GM12865 (cell line): Measurements from ENCODE around the gene DOCK2.

Experiments used
- DNase-seq: peaks from one replicate; pipeline ENCODE4 v3.0.0; 2010; ENCODE audit warnings: low read depth
- H3K4me3 ChIP-seq: 2 replicates; pipeline ENCODE4 v1.5.1; 2011; ENCODE audit warnings: mild to moderate bottlenecking, low read depth, low read length, control low read depth
- CTCF ChIP-seq: IDR thresholded peaks from 2 replicates; pipeline ENCODE4 v1.5.1; 2011; ENCODE audit warnings: low read length, control low read depth, low read depth, inconsistent platforms; ENCODE audit not compliant: insufficient read depth; ENCODE audit errors: missing control alignments

The DOCK2 gene

DNA sequence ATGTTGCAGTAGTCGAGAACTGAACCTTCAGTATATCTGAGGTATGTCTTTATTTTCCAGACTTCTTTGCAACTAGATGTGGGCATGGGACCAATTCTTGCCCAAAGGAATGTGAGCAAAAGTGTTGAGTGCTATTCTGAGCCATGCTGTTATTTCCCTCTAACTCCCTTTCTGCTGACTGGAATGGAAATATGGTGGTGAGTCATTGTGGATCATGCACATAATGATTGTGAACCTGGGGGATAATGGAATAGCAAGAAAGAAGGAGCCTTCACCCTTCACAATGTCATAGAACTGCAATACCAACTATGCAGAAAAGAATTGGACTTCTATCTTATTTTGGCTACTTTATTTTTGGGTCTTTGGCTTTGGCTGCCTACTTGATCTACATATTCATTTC, 10.3 kb upstream of the DOCK2 start:
- TF ChIP-seq CTCF, result no peak
- DNase-seq, result no peak
- no peak overlapping the region for H3K4me3 ChIP-seq

DNA sequence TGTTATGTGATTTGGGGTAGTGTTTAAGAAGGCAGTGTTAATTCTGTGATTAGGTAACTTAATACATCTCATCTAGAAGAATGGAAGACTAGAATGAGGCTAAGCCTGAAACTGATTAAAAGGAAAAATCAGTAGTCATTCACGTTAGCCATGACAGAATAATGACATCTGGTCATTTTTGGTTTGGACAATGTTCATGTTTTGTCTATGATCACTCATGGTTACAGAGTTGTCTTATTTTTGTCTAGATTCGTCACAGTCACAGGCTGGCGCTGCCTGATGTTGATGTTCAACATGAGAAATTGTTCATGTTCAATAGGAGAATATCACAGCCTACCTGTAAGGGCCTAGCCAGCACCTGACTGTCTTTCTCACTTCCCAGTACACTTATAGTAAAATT, 9.5 kb upstream of the DOCK2 start:
- no peak for TF ChIP-seq CTCF
- no peak for DNase-seq
- no peak overlapping the region for H3K4me3 ChIP-seq

- no peak for DNase-seq
- no peak overlapping the region for H3K4me3 ChIP-seq
Observed at GRCh38 chr5:169628892-169629291, 8.2 kb upstream of the DOCK2 start.

DNA sequence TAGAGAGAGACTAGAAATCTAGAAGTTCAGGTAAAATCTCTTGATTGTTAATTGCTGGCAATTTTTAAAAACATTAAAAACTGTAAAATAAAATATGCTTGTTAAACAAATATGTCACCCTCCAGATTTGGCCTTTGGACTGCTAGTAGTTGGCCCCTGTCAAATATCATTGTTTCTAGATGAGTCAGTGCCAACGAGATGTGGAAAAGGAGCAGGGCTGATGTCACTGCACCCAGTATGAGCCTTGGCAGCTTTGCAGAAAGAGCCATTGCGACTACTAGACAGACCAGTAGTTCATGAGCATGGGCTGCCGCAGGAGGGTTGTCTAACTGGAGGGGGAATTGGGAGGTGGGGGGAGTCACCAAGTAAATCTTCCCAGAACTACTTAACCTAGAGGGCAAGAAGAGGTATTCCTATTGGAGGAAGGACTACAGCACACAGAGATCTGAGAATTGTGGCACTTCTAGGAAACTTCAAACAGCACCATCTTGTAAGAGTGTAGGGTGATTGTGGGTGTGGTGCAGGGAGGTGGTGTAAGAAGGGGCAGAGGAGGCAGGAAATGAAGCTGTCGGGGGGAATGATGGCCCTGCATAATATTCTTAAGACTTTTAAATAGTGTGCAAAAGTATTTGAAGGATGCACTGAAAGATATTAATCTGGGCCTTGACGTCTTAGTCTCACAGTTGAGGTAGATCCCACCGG, 7.1 kb upstream of the DOCK2 start:
- no peak overlapping the region for H3K4me3 ChIP-seq
- TF ChIP-seq CTCF, result no peak
- no peak for DNase-seq

More at GRCh38 chr5:169628892-169629291, 8.2 kb upstream of the DOCK2 start:
- no peak for TF ChIP-seq CTCF

- TF ChIP-seq CTCF, result no peak
- DNase-seq, result no peak
- H3K4me3 ChIP-seq, result no peak overlapping the region
Observed at GRCh38 chr5:169631360-169631759, 5.7 kb upstream of the DOCK2 start.

GRCh38 chr5:169632946-169633345, 4.1 kb upstream of the DOCK2 start:
- no peak for TF ChIP-seq CTCF
- H3K4me3 ChIP-seq, result no peak overlapping the region
- DNase-seq, result no peak

GRCh38 chr5:169634606-169635005, 2.5 kb upstream of the DOCK2 start:
- no peak for DNase-seq
- no peak overlapping the region for H3K4me3 ChIP-seq
- no peak for TF ChIP-seq CTCF
